ENCODE measurements around the gene EBLN2. TPM values are rescaled to one million over a fixed set of nuclear protein-coding genes. Genes with fewer than 3 reads are reported as not detected.

The EBLN2 gene
- total RNA-seq, 2 donors from 2014 or later, result 11.7 to 15.8 TPM

DNA sequence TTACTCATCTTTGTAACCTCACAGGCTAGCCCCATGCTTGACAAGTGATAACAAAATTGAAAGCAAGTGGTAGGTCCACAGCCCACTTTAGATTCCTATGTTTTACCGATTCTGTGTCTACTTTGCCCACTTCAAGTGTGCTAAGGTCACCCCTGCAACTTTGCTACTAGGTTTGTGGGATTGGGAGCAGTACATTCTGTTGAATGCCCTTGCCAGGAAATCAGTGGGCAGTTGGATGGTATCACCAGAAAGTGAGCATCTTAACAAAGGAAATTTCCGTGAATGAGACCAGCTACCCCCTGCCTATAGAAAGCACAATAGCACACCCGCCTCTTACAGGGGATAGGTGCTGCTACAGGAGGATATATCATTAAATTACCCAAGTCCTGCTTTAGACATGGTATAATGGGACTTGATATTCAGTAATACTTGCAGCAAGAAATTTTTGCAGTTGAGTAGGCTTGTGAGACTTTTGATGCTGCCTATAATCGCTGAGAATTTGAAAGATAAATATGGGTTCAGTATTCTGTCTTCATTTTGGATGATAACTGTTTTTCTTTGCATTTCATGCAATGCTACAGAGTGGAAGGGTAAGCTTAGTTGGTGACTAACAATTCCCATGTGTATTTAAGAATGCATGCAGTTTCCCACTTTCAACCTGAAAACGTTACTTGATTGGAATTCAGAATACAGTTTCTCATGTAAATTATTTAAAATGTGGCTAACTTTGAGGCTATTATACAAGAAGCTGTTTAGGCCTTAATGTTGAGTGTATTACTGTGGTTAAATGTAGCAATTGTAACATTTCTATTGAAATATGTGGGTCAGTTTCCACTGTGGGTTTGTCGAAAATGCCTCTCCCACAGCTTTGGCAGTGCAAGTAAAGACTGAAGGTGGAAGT, 9.5 kb downstream of the EBLN2 start:
- Mint-ChIP-seq H3K4me3 (peak overlapping the region; percentile 25), H3K27ac (no peak overlapping the region), H3K4me1 (peaks cover 17% of the 10 kb centered on the region), H3K27me3 (no peaks in the 10 kb centered on the region), H3K36me3 (ENCODE audit: low read depth) (no peaks in the 10 kb centered on the region)
- H3K9me3 ChIP-seq (ENCODE audit: control insufficient read depth, low read length, poor library complexity, severe bottlenecking), result no peaks in the 10 kb centered on the region
- ATAC-seq (no peak), DNase-seq (no peak)

DNA sequence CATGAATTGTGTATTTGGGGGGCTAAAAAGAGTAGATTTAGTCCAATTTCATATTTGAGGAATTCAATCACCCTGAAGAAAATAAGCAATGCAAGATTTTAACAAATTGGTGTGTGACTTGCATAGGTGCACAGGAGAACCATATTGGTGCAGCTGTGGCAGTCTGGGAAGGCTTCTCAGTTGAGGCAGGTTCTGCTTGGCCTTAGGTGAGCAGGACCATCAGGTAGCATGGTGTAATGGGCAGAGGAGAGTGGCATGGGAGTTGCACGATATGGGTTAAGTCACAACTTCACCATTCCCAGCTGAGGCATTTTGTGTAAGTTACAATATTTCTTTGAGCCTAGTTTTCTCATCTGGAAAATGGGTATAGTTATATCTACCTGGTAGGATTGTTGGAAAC, 10.5 kb downstream of the EBLN2 start:
- H3K4me3 Mint-ChIP-seq, result no peak overlapping the region
- H3K36me3 Mint-ChIP-seq (ENCODE audit: low read depth), result no peaks in the 10 kb centered on the region
- H3K9me3 ChIP-seq (ENCODE audit: control insufficient read depth, low read length, poor library complexity, severe bottlenecking), result no peaks in the 10 kb centered on the region
- no peak for DNase-seq
- H3K4me1 Mint-ChIP-seq, result peaks cover 17% of the 10 kb centered on the region
- no peak overlapping the region for H3K27ac Mint-ChIP-seq
- no peak for ATAC-seq
- H3K27me3 Mint-ChIP-seq, result no peaks in the 10 kb centered on the region

DNA sequence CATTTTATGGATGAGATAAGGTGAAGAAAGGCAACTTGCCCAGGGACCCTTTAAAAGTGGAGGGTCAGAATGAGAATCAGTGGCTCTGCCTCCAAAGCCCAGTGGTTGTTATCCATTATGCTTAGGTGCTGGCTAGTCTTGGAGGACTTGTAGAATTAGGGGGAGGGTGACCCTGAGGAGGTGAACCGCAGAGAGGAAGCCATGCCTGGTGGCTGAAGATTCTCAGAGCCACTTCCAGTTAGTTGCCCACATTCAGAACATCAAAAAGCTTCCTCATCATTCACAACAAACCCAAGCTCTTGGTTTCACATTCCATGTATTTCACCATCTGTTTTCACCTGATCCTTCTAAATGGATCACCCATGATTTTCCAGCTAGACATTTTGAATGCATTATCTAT, 11.2 kb downstream of the EBLN2 start:
- no peaks in the 10 kb centered on the region for H3K27me3 Mint-ChIP-seq
- H3K27ac Mint-ChIP-seq, result no peak overlapping the region
- no peaks in the 10 kb centered on the region for H3K36me3 Mint-ChIP-seq (ENCODE audit: low read depth)
- no peaks in the 10 kb centered on the region for H3K9me3 ChIP-seq (ENCODE audit: control insufficient read depth, low read length, poor library complexity, severe bottlenecking)
- no peak overlapping the region for H3K4me3 Mint-ChIP-seq
- ATAC-seq, result no peak
- DNase-seq, result no peak
- peaks cover 17% of the 10 kb centered on the region for H3K4me1 Mint-ChIP-seq

DNA sequence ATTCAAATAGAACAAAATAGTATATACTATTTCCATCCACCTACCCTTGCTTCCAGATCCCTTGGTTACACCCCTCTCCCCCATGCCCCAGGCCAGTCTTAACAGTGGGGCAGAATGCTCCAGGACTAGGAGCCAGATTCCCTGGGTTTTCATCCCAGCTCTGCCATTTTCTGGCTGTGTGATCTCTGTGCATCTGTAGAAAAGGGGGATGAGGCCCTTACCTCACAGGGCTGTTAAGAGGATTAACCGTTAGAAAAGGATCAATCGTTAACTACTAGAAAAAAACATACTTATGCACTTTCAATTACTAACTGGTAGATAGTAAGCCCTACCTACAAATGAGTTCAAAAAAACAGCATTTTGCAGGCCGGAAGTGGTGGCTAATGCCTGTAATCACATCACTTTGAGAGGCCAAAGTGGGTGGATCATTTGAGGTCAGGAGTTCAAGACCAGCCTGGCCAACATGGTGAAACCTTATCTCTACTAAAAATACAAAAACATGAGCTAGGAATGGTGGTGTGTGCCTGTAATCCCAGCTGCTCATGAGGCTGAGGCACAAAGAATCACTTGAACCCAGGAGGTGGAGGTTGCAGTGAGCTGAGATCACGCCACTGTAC, 11.7 kb downstream of the EBLN2 start:
- DNase-seq (no peak), ATAC-seq (no peak)
- Mint-ChIP-seq H3K4me1 (peaks cover 17% of the 10 kb centered on the region), H3K36me3 (ENCODE audit: low read depth) (no peaks in the 10 kb centered on the region), H3K27me3 (no peaks in the 10 kb centered on the region), H3K27ac (no peak overlapping the region), H3K4me3 (no peak overlapping the region)
- H3K9me3 ChIP-seq (ENCODE audit: control insufficient read depth, low read length, poor library complexity, severe bottlenecking), result no peaks in the 10 kb centered on the region

DNA sequence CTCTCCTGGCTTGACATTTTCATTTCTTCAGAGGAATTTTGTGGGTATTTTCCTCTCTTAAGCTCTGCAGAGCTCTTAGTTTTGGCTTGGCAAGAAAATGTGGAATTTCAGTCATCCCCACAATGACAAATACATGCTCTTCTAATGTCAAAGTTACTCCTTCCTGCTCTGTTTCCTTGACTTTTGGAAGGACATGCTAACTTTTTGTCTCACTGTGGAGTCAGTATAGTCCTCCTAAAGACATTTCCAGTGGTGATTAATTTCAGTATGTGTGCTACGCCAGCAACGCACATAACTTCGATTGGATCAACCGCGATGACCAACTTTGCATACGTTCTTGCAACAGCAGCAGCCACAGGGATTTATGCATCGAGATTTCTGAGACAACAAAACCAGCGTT, 13.3 kb downstream of the EBLN2 start:
- DNase-seq, result no peak
- H3K9me3 ChIP-seq (ENCODE audit: control insufficient read depth, low read length, poor library complexity, severe bottlenecking), result no peaks in the 10 kb centered on the region
- Mint-ChIP-seq H3K4me1 (peaks cover 17% of the 10 kb centered on the region), H3K4me3 (no peak overlapping the region), H3K36me3 (ENCODE audit: low read depth) (no peaks in the 10 kb centered on the region), H3K27ac (no peak overlapping the region), H3K27me3 (no peaks in the 10 kb centered on the region)
- no peak for ATAC-seq

DNA sequence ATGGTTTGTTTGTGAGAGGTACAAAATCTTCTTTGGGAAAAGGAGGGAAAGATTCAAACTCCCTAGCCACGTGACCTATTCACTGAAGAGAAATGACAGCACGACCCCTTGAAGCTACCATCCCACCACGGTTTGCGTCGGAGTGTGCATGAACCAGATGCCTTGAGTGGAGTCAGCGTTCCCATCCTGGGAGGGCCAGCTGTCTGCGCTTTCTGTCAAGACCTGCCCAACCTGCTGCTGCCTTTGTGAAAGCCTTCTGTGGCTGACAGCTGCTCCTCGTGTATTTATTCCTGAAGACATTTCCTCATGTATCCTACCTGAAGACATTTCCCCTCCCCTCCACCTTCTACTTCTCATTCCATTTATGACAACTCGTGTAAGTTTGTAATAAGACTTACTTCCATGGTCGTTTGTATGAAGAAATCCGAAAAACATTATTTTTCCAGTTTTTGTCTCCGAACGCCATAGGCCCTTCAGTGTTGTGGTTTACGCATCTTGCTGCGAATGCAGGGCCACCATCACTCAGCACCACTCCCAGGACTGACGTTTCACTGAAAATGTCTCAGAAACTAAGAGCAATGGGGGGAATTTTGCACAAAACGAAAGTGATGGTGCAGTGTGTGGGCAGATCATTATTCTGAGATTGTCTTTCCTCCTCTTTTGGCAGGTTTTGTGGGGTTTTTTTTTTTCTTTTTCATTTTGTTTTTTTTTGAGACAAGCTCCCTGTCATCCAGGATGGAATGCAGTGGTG, 18.9 kb downstream of the EBLN2 start:
- Mint-ChIP-seq H3K36me3 (ENCODE audit: low read depth) (no peaks in the 10 kb centered on the region), H3K4me3 (no peak overlapping the region), H3K27me3 (no peaks in the 10 kb centered on the region), H3K4me1 (no peaks in the 10 kb centered on the region), H3K27ac (no peak overlapping the region)
- no peak for ATAC-seq
- no peak for DNase-seq
- H3K9me3 ChIP-seq (ENCODE audit: control insufficient read depth, low read length, poor library complexity, severe bottlenecking), result no peaks in the 10 kb centered on the region

DNA sequence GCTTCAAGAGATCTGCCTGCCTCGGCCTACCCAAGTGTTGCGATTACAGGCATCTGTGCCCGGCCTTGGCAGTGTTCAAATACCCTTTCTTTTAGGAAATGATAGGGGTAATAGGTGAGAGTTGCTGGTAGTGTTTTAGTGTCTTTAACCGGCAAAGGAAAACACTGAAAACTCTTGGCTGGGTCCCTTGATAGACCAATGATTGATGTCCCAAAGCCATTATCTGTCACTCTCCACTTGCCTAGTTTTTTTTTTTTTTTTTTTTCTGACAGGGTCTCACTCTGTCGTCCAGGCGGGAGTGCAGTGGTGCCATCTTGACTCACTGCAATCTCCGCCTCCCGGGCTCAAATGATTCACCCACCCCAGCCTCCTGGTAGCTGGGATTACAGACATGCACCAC, 19.7 kb downstream of the EBLN2 start:
- DNase-seq, result no peak
- H3K4me1 Mint-ChIP-seq, result peaks cover 2% of the 10 kb centered on the region
- ATAC-seq, result no peak
- H3K27ac Mint-ChIP-seq, result no peak overlapping the region
- H3K9me3 ChIP-seq (ENCODE audit: control insufficient read depth, low read length, poor library complexity, severe bottlenecking), result no peaks in the 10 kb centered on the region
- H3K36me3 Mint-ChIP-seq (ENCODE audit: low read depth), result no peaks in the 10 kb centered on the region
- no peaks in the 10 kb centered on the region for H3K27me3 Mint-ChIP-seq
- H3K4me3 Mint-ChIP-seq, result no peak overlapping the region

DNA sequence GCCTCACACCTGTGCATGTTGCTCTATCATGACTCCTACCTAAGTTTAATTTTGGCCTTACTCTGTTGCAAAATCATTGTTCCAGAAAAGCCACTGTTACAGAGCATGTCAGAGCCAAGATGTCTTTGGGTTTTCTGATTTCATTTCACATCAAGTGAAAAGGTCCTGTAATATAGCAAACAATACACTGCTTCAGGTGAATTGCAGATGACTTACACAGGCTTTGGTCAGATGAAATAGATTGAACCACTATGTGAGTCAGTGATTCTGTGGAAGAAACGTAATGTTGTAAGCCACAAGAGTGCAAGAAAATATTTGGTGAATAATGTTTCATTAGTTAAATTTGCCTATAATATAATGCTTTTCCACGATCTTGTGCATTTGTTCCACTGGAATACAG, 22.7 kb downstream of the EBLN2 start:
- H3K9me3 ChIP-seq (ENCODE audit: control insufficient read depth, low read length, poor library complexity, severe bottlenecking), result no peaks in the 10 kb centered on the region
- no peaks in the 10 kb centered on the region for H3K36me3 Mint-ChIP-seq (ENCODE audit: low read depth)
- ATAC-seq (no peak), DNase-seq (no peak)
- peaks cover 10% of the 10 kb centered on the region for H3K27me3 Mint-ChIP-seq
- peaks cover 7% of the 10 kb centered on the region for H3K4me1 Mint-ChIP-seq
- H3K27ac Mint-ChIP-seq, result no peak overlapping the region
- no peak overlapping the region for H3K4me3 Mint-ChIP-seq

DNA sequence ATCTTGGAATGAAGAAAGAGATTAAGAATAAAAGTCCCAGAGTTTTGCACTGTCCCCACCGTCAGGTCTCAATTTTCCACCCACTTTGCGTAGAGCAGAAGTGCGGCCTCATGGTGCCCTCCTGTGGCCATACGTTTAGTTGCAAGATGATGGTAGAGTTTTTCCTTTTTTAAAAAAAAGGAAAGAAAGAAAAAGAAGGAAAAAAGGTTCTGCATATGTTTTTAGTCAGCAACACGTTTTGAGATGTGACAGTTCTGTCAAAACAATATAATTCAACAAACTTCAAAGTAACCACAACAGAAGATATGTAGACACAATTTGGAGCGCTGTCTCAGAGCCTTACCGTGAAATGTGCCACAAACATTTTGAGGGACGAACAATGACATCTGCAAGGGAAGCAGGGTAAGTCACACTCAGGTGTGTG, 24.6 kb downstream of the EBLN2 start:
- Mint-ChIP-seq H3K36me3 (ENCODE audit: low read depth) (no peaks in the 10 kb centered on the region), H3K27ac (no peak overlapping the region), H3K4me1 (peaks cover 7% of the 10 kb centered on the region), H3K27me3 (peaks cover 10% of the 10 kb centered on the region), H3K4me3 (peak overlapping the region; percentile 56)
- ATAC-seq (peak; percentile 79), DNase-seq (peak in 2 of 3 donors; percentile 26 to 28)
- H3K9me3 ChIP-seq (ENCODE audit: control insufficient read depth, low read length, poor library complexity, severe bottlenecking), result no peaks in the 10 kb centered on the region

DNA sequence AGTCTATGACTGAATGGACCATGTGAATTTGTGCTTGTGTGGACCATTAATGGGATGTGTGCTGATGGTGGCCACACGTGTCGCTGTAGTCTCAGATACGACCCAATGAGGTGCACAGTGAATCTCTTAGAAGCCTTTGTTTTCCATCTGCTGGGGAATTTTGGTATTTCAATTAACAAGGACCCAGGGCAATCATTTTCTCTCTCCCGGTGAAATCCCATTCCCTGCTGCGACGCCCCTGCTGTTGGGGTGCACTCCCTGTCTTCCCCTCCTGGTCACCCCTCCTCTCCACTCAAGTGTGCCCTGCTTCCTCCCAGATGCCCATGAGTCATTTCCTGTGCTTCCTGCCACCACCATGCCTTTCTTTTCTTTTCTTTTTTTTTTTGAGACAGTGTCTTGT, 32.7 kb downstream of the EBLN2 start:
- Mint-ChIP-seq H3K36me3 (ENCODE audit: low read depth) (no peaks in the 10 kb centered on the region), H3K4me1 (peaks cover 10% of the 10 kb centered on the region), H3K4me3 (no peak overlapping the region), H3K27ac (no peak overlapping the region), H3K27me3 (peaks cover 28% of the 10 kb centered on the region)
- DNase-seq (no peak), ATAC-seq (peak; percentile 39)
- H3K9me3 ChIP-seq (ENCODE audit: control insufficient read depth, low read length, poor library complexity, severe bottlenecking), result no peaks in the 10 kb centered on the region

DNA sequence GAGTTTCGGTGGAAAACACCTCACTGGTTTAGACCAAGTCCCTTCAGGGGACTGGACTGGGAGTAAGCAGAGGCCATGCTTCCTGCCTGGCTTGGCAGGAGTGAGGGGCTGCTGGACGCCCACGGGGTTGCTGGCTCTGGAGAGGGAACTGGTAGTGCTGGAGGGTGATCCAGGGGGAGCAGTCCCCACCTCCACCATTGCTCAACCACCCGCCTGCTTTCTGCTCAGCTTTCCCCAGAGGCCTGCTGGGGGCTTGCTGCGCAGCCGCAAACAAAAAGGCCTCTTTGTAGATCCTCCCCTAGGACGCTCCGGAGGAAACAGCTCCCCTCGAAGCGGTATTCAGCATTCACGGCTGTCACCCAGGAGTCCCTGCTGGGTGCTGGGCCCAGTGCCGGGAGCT, 33.5 kb downstream of the EBLN2 start:
- DNase-seq, result no peak
- Mint-ChIP-seq H3K27ac (no peak overlapping the region), H3K36me3 (ENCODE audit: low read depth) (no peaks in the 10 kb centered on the region), H3K4me1 (peaks cover 10% of the 10 kb centered on the region), H3K27me3 (peaks cover 28% of the 10 kb centered on the region), H3K4me3 (no peak overlapping the region)
- no peak for ATAC-seq
- H3K9me3 ChIP-seq (ENCODE audit: control insufficient read depth, low read length, poor library complexity, severe bottlenecking), result no peaks in the 10 kb centered on the region

DNA sequence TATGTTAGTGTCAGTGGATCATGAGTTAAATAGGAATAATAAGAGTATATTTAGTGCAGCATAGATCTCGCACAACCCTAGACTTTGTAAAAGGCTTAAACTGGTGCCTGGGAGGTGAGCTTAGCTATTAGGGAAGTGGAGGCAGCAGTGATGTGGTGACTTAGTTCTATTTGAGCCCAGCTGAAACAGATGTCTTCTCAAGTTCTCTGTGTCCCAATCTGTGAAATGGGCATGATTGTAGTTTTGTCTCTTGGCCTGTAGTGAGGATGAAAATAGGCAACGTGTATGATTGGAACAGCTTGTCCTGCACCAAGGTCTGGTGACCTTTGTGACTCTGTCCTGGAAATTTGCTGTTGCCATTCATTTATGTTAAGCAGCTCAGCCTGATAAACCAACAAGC, 34.7 kb downstream of the EBLN2 start:
- H3K27ac Mint-ChIP-seq, result no peak overlapping the region

DNA sequence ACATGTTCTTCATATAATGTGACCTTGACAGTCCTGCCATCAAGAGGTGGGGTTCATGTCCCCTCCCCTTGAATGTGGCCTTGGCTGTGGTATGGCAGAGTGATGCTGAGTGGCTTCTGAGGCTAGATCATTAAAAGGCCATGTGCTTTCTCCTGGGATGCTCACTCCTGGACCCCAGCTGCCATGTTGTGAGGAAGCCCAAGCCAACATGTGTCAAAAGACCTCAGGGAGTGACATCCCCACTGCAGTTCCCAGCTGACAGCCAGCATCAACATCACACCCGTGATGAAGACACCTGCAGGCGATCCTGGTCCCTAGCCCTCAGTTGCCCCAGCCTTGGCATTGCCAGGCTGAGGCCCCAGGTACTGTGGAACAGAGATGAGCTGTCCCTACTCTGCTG, 36.6 kb downstream of the EBLN2 start:
- no peak overlapping the region for H3K4me3 Mint-ChIP-seq
- no peak for DNase-seq
- H3K36me3 Mint-ChIP-seq (ENCODE audit: low read depth), result no peaks in the 10 kb centered on the region
- H3K4me1 Mint-ChIP-seq, result peaks cover 10% of the 10 kb centered on the region
- peaks cover 35% of the 10 kb centered on the region for H3K27me3 Mint-ChIP-seq
- no peak overlapping the region for H3K27ac Mint-ChIP-seq
- ATAC-seq, result no peak
- no peaks in the 10 kb centered on the region for H3K9me3 ChIP-seq (ENCODE audit: control insufficient read depth, low read length, poor library complexity, severe bottlenecking)

More for the DNA sequence above, 34.7 kb downstream of the EBLN2 start:
- peaks cover 28% of the 10 kb centered on the region for H3K27me3 Mint-ChIP-seq
- H3K4me3 Mint-ChIP-seq, result no peak overlapping the region
- no peaks in the 10 kb centered on the region for H3K9me3 ChIP-seq (ENCODE audit: control insufficient read depth, low read length, poor library complexity, severe bottlenecking)
- H3K36me3 Mint-ChIP-seq (ENCODE audit: low read depth), result no peaks in the 10 kb centered on the region
- ATAC-seq (no peak), DNase-seq (no peak)
- peaks cover 10% of the 10 kb centered on the region for H3K4me1 Mint-ChIP-seq

Data from T-helper 17 cell (primary cell).